B cell (primary cell): ENCODE measurements around the gene KLK7. TPM values are rescaled to one million over a fixed set of nuclear protein-coding genes. Genes with fewer than 3 reads are reported as not detected.

Source experiments
- ATAC-seq: fragments of 200-7000 bp; cut with Tn5 transposase; one replicate; pipeline ENCODE4 v1.10.0; 2021; ENCODE audit warnings: low read depth, mild to moderate bottlenecking, moderate number of reproducible peaks, moderate library complexity
- CTCF ChIA-PET: fragments of 350-600 bp; sonication (Branson Sonifier 250); formaldehyde crosslinking; loops from one replicate; lab custom pipeline; 2021; ENCODE audit warnings: antibody characterized with exemption, inconsistent platforms; lab: Charles Lee
- POLR2A ChIA-PET: fragments of 350-600 bp; sonication (Branson Sonifier 250); formaldehyde crosslinking; loops from one replicate; lab custom pipeline; 2021; ENCODE audit warnings: antibody characterized with exemption; lab: Charles Lee
- DNase-seq: peaks from one replicate; pipeline ENCODE4 v3.0.0; 2013
- H2AFZ ChIP-seq: 2 replicates; pipeline ENCODE4 v1.6.1; 2012; ENCODE audit warnings: mild to moderate bottlenecking, low read depth, low read length; ENCODE audit not compliant: insufficient read depth, poor library complexity, severe bottlenecking
- H3K27ac ChIP-seq, 2 donors: 1 replicate in 1 of 2; 2 replicates in 1 of 2; pipeline ENCODE4 v1.5.1; 2012 to 2013; ENCODE audit warnings: low read length in 2 of 2, mild to moderate bottlenecking in 2 of 2, moderate library complexity in 1 of 2
- H3K27me3 ChIP-seq, 4 experiments: fragments of 200-600 bp in 1 of 4; sonication (generic) in 1 of 4; replicated peaks in 1 of 4; 1 replicate in 2 of 4; 2 replicates in 2 of 4; pipeline versions ENCODE4 v1.6.1 to v1.7.0; 2013 to 2016; ENCODE audit warnings: low read length in 3 of 4, mild to moderate bottlenecking in 2 of 4, mixed read lengths in 1 of 4, moderate library complexity in 1 of 4; ENCODE audit not compliant: insufficient read depth in 4 of 4, control insufficient read depth in 3 of 4; ENCODE audit errors: control extremely low read depth in 1 of 4
- H3K36me3 ChIP-seq, 2 experiments: replicated peaks in 1 of 2; 1 replicate in 1 of 2; 2 replicates in 1 of 2; pipeline versions ENCODE4 v1.6.1 to v1.7.1; 2013; ENCODE audit warnings: low read length in 1 of 2; ENCODE audit not compliant: insufficient read depth in 2 of 2, control insufficient read depth in 1 of 2; ENCODE audit errors: control extremely low read depth in 1 of 2, extremely low read depth in 1 of 2
- H3K4me1 ChIP-seq, 2 donors: fragments of 200-600 bp in 1 of 2; sonication (generic) in 1 of 2; 1 replicate in 1 of 2; 2 replicates in 1 of 2; pipeline versions ENCODE4 v1.5.1 to v1.6.1; 2013 to 2017; ENCODE audit warnings: low read length in 2 of 2; ENCODE audit not compliant: control insufficient read depth in 2 of 2, insufficient read depth in 2 of 2
- H3K4me2 ChIP-seq: replicated peaks from 2 replicates; pipeline ENCODE3; 2012; ENCODE audit warnings: mild to moderate bottlenecking, low read depth, low read length; ENCODE audit not compliant: poor library complexity, severe bottlenecking
- H3K4me3 ChIP-seq, 5 experiments: fragments of 200-600 bp in 1 of 5; sonication (generic) in 1 of 5; 1 replicate in 3 of 5; 2 replicates in 2 of 5; pipeline versions ENCODE4 v1.5.1 to v1.7.0; 2011 to 2016; ENCODE audit warnings: low read length in 4 of 5, mild to moderate bottlenecking in 4 of 5, low read depth in 2 of 5, control low read depth in 1 of 5, moderate library complexity in 1 of 5; ENCODE audit not compliant: insufficient read depth in 1 of 5; ENCODE audit errors: control extremely low read depth in 1 of 5, extremely low read depth in 1 of 5
- H3K79me2 ChIP-seq: fragments of 200-600 bp; sonication (generic); one replicate; pipeline ENCODE4 v1.6.0; 2016; ENCODE audit warnings: low read length; ENCODE audit not compliant: control insufficient read depth, insufficient read depth
- H3K9ac ChIP-seq: fragments of 200-600 bp; sonication (generic); 2 replicates; pipeline ENCODE4 v1.6.1; 2017; ENCODE audit warnings: mild to moderate bottlenecking, low read length, moderate library complexity
- H3K9me3 ChIP-seq, 3 donors: one replicate each; pipeline versions ENCODE4 v1.6.1 to v1.7.1; 2013; ENCODE audit warnings: low read length in 2 of 3; ENCODE audit not compliant: control insufficient read depth in 2 of 3, insufficient read depth in 1 of 3; ENCODE audit errors: control extremely low read depth in 1 of 3
- H4K20me1 ChIP-seq: 2 replicates; pipeline ENCODE4 v1.6.0; 2012; ENCODE audit warnings: mild to moderate bottlenecking, low read length; ENCODE audit not compliant: insufficient read depth, control insufficient read depth, poor library complexity, severe bottlenecking
- H3K27ac Mint-ChIP-seq: one replicate; pipeline ENCODE4 v1.8.0; 2021; ENCODE audit warnings: mixed read lengths
- H3K27me3 Mint-ChIP-seq: one replicate; pipeline ENCODE4 v1.8.0; 2021; ENCODE audit warnings: mixed read lengths
- H3K4me1 Mint-ChIP-seq: one replicate; pipeline ENCODE4 v1.8.0; 2021; ENCODE audit warnings: mixed read lengths
- H3K4me3 Mint-ChIP-seq: one replicate; pipeline ENCODE4 v1.8.0; 2021; ENCODE audit warnings: mixed read lengths
- H3K9me3 Mint-ChIP-seq: one replicate; pipeline ENCODE4 v1.8.0; 2022; ENCODE audit warnings: mixed read lengths; ENCODE audit not compliant: insufficient read depth
- CTCF ChIP-seq: fragments of 200-600 bp; IDR thresholded peaks from one replicate; pipeline ENCODE4 v1.8.0; 2022; ENCODE audit warnings: antibody characterized with exemption, mild to moderate bottlenecking
- EZH2 ChIP-seq: IDR thresholded peaks from 2 replicates; pipeline ENCODE4 v1.6.1; 2012; ENCODE audit warnings: borderline replicate concordance, low read depth, mild to moderate bottlenecking, moderate library complexity, low read length; ENCODE audit not compliant: insufficient read depth, poor library complexity, severe bottlenecking
- WGBS: methylation state at CpG from one replicate; pipeline ENCODE4 v1.1.5; 2013; ENCODE audit warnings: missing lambda C conversion rate; ENCODE audit not compliant: insufficient coverage; 5-methylcytosine and 5-hydroxymethylcytosine counted together
- intact Hi-C: fragments of 100-400 bp; cut with micrococcal nuclease; formaldehyde crosslinking; loops from one replicate; pipeline ENCODE4 v1.10.0; 2022
- polyA plus RNA-seq: library from polyadenylated mRNA; depleted of rRNA; stranded (reverse); fragments of >200 nt; gene quantifications from 2 replicates; pipeline ENCODE4 v1.2.3, GENCODE V29; 2012
- total RNA-seq, 2 donors: library from RNA; stranded (reverse); fragments of 120-200 nt in 1 of 2; gene quantifications; 1 replicate in 1 of 2; 2 replicates in 1 of 2; pipeline versions ENCODE4 v1.2.3 to v1.2.4, GENCODE V29; 2013 to 2022

Gene KLK7
- total and polyA plus RNA-seq, 2 donors (not counting 1 experiment from before 2014, with no cell fraction given), result not detected

- Mint-ChIP-seq H3K9me3 (no peaks in the 10 kb centered on the region), H3K4me1 (peaks cover 17% of the 10 kb centered on the region), H3K27ac (no peak overlapping the region), H3K27me3 (peaks cover 52% of the 10 kb centered on the region), H3K4me3 (peak overlapping the region; percentile 29)
- Histone ChIP-seq H2AFZ (no peak overlapping the region), H3K4me2 (peak overlapping the region; percentile 33), H3K4me3 (no peak overlapping the region), H3K36me3 (no peaks in the 10 kb centered on the region), H4K20me1 (no peaks in the 10 kb centered on the region), H3K27ac (no peak overlapping the region), H3K79me2 (no peaks in the 10 kb centered on the region), H3K9me3 (peaks cover 0 to 30% (median 0%) of the 10 kb centered on the region in 3 donors), H3K27me3 (peaks cover 0 to 50% (median 29%) of the 10 kb centered on the region in 4 experiments), H3K4me1 (peaks cover 7 to 15% of the 10 kb centered on the region in 2 donors), H3K9ac (no peak overlapping the region)
- no peak for TF ChIP-seq CTCF
- no peak for TF ChIP-seq EZH2
- no peak for ATAC-seq
- DNase-seq, result no peak
- 5% methylated on average over 63 of the region's 68 CpGs for WGBS
- ChIA-PET POLR2A (no interaction called here), CTCF (no interaction called here)
- intact Hi-C loops, result no loop called here
Measured at GRCh38 chr19:51018745-51019543, 35.2 kb upstream of the KLK7 start.
